HG02840 (cell line): ENCODE data around the gene HBEGF.
"Not testable (repeated sequence)": the region's sequence is repeated elsewhere in the genome, so short reads cannot be mapped to it uniquely, and the experiment has no call there.

ENCODE experiments used
- ATAC-seq: cut with Tn5 transposase; IDR thresholded peaks from one replicate; pipeline ENCODE4 v1.9.1; 2021; ENCODE audit warnings: mild to moderate bottlenecking, moderate library complexity, moderate number of reproducible peaks; ENCODE audit not compliant: unreplicated experiment, low FRiP score

The HBEGF gene

GRCh38 chr5:140362311-140362710, 15.9 kb upstream of the HBEGF start:
- no peak for ATAC-seq

- ATAC-seq, result no peak
Measured at GRCh38 chr5:140361901-140362300, 15.5 kb upstream of the HBEGF start.

- ATAC-seq, result no peak
Measured at GRCh38 chr5:140360681-140361479, 14.5 kb upstream of the HBEGF start.

GRCh38 chr5:140360101-140360500, 13.7 kb upstream of the HBEGF start, which contains the start of gene SLC4A9:
Gene SLC4A9, plus strand, starts transcription at chr5:140360194. Its CDS starts 43 bp downstream, at chr5:140360237.
- no peak for ATAC-seq

- ATAC-seq, result no peak
Measured at GRCh38 chr5:140358738-140359310, 12.4 kb upstream of the HBEGF start.

GRCh38 chr5:140357726-140358093, 11.3 kb upstream of the HBEGF start:
- peak; percentile 78 for ATAC-seq

- peak; percentile 14 for ATAC-seq
Measured at GRCh38 chr5:140356853-140357725, 10.7 kb upstream of the HBEGF start.

GRCh38 chr5:140355546-140355945, 9.1 kb upstream of the HBEGF start:
- no peak for ATAC-seq

GRCh38 chr5:140351609-140352334, 5.4 kb upstream of the HBEGF start:
- ATAC-seq, result peak; percentile 51

- ATAC-seq, result no peak
Measured at GRCh38 chr5:140349244-140349643, 2.8 kb upstream of the HBEGF start.

- no peak for ATAC-seq
Measured at GRCh38 chr5:140348104-140348503, 1.7 kb upstream of the HBEGF start.

GRCh38 chr5:140347360-140347759, 957 bp upstream of the HBEGF start:
- no peak for ATAC-seq

- peak; percentile 23 for ATAC-seq
Measured at GRCh38 chr5:140345919-140346347, 470 bp downstream of the HBEGF start.

GRCh38 chr5:140344683-140345423, 1.6 kb downstream of the HBEGF start:
- ATAC-seq, result no peak

- not testable (repeated sequence) for ATAC-seq
Measured at GRCh38 chr5:140343849-140344248, 2.6 kb downstream of the HBEGF start.

- no peak for ATAC-seq
Measured at GRCh38 chr5:140342896-140343295, 3.5 kb downstream of the HBEGF start.

- no peak for ATAC-seq
Measured at GRCh38 chr5:140342287-140342686, 4.1 kb downstream of the HBEGF start.

- no peak for ATAC-seq
Measured at GRCh38 chr5:140341591-140341990, 4.8 kb downstream of the HBEGF start.

- ATAC-seq, result no peak
Measured at GRCh38 chr5:140340605-140341121, 5.7 kb downstream of the HBEGF start.
